Measurements from ENCODE around the gene ADPRS.
A peak's percentile ranks its signal among the peaks of the same experiment; 100 is the strongest.

Gene ADPRS

DNA sequence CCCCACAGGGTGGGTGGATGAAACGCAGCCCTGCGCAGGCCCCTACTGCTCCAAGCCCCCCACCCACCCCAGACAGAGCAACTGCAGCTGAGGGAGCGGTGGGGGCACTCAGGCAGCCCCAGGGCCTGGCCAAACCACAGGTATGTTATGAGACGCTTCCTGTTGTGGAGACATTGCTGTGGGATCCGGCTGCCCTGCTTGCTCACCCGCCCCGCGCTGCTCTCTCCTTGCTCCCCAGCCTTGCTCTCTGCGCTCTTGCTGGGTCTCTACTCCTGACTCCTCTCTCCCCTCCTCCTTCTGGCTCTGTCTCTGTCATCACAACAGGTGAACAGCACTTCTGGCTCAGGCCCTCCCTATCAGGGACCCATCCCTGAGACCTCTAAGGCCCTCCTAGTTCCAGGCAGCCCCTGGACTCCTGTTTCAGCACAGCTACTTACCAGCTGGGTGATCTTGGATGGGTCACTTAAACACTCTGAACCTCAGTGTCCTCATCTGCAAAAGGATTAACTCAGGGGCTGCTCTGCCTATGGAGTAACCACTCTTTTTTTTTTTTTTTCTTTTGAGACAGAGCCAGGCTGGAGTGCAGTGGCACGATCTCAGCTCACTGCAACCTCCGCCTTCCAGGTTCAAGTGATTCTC lies 20.5 kb downstream of the ADPRS start:
- no peak for DNase-seq (ENCODE audit: low spot score)
- H3K4me3 Mint-ChIP-seq: peak overlapping the region; percentile 30

GRCh38 chr1:36111151-36111550 lies 22.5 kb downstream of the ADPRS start:
- H3K27me3 Mint-ChIP-seq (ENCODE audit: low read depth): no peaks in the 10 kb centered on the region
- peak overlapping the region; percentile 64 for H3K27ac Mint-ChIP-seq
- no peaks in the 10 kb centered on the region for H3K36me3 Mint-ChIP-seq (ENCODE audit: low read depth)
- H3K4me3 Mint-ChIP-seq: no peak overlapping the region
- H3K4me1 Mint-ChIP-seq (ENCODE audit: low read depth): peaks cover 17% of the 10 kb centered on the region
- DNase-seq (ENCODE audit: low spot score): no peak
- H3K9me3 Mint-ChIP-seq: no peaks in the 10 kb centered on the region

More for the DNA sequence above, 20.5 kb downstream of the ADPRS start:
- Mint-ChIP-seq H3K27ac (peak overlapping the region; percentile 71), H3K4me1 (ENCODE audit: low read depth) (peaks cover 17% of the 10 kb centered on the region), H3K27me3 (ENCODE audit: low read depth) (no peaks in the 10 kb centered on the region), H3K9me3 (no peaks in the 10 kb centered on the region), H3K36me3 (ENCODE audit: low read depth) (no peaks in the 10 kb centered on the region)

DNA sequence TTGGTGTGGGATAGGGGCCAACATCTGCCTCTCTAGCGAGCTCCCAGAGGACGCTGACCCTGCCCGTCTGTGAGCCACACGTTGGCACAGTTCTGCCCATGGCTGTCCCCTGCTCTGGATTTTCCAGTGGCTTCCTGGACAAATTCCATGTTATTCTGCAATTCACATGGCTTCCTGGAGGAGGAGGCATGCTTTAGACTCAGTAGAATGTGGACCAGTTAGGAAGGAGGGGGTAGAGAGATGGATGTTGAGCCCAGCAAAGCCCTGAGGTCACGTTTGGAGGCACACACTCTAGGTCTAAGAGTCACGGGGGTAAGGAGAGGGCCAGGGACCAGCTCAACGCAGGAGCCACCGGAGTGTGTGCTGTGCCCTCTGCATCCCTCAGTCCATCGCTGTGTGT lies 24.1 kb downstream of the ADPRS start:
- H3K27ac Mint-ChIP-seq: no peak overlapping the region
- peaks cover 2% of the 10 kb centered on the region for H3K27me3 Mint-ChIP-seq (ENCODE audit: low read depth)
- H3K4me3 Mint-ChIP-seq: no peak overlapping the region
- H3K9me3 Mint-ChIP-seq: no peaks in the 10 kb centered on the region
- DNase-seq (ENCODE audit: low spot score): no peak
- no peaks in the 10 kb centered on the region for H3K36me3 Mint-ChIP-seq (ENCODE audit: low read depth)
- H3K4me1 Mint-ChIP-seq (ENCODE audit: low read depth): peaks cover 17% of the 10 kb centered on the region

DNA sequence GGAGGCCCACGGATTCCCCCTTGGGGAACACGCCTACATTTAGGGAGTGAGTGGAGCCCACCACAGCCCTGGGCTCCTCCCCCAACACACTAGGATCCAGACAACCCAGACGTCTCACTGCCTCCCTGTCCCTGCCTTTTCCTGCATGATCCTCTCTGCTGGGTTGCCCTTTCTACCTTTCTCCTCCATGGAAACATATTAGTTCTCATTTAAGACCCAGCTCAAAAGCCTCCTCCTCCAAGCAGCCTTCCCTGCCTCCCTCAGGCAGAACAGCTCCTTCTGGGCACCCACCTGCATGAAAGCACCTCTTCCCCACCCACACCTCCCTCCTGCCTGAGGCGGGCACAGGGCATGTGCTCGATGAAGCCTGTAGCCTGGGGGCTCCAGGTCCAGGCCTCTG lies 25.7 kb downstream of the ADPRS start:
- DNase-seq (ENCODE audit: low spot score): no peak
- H3K9me3 Mint-ChIP-seq: no peaks in the 10 kb centered on the region
- no peak overlapping the region for H3K27ac Mint-ChIP-seq
- peaks cover 9% of the 10 kb centered on the region for H3K4me1 Mint-ChIP-seq (ENCODE audit: low read depth)
- H3K27me3 Mint-ChIP-seq (ENCODE audit: low read depth): peaks cover 2% of the 10 kb centered on the region
- H3K36me3 Mint-ChIP-seq (ENCODE audit: low read depth): no peaks in the 10 kb centered on the region
- H3K4me3 Mint-ChIP-seq: no peak overlapping the region

- H3K4me1 Mint-ChIP-seq (ENCODE audit: low read depth): peaks cover 7% of the 10 kb centered on the region
- H3K9me3 Mint-ChIP-seq: no peaks in the 10 kb centered on the region
- no peaks in the 10 kb centered on the region for H3K36me3 Mint-ChIP-seq (ENCODE audit: low read depth)
- DNase-seq (ENCODE audit: low spot score): no peak
- no peak overlapping the region for H3K27ac Mint-ChIP-seq
- no peak overlapping the region for H3K4me3 Mint-ChIP-seq
- peaks cover 2% of the 10 kb centered on the region for H3K27me3 Mint-ChIP-seq (ENCODE audit: low read depth)
These were observed 26.5 kb downstream of the ADPRS start for GRCh38 chr1:36115200-36115669.

GRCh38 chr1:36115931-36116330 lies 27.2 kb downstream of the ADPRS start:
- Mint-ChIP-seq H3K27me3 (ENCODE audit: low read depth) (peaks cover 2% of the 10 kb centered on the region), H3K4me1 (ENCODE audit: low read depth) (peaks cover 6% of the 10 kb centered on the region), H3K27ac (no peak overlapping the region), H3K36me3 (ENCODE audit: low read depth) (no peaks in the 10 kb centered on the region), H3K4me3 (no peak overlapping the region), H3K9me3 (no peaks in the 10 kb centered on the region)
- no peak for DNase-seq (ENCODE audit: low spot score)

DNA sequence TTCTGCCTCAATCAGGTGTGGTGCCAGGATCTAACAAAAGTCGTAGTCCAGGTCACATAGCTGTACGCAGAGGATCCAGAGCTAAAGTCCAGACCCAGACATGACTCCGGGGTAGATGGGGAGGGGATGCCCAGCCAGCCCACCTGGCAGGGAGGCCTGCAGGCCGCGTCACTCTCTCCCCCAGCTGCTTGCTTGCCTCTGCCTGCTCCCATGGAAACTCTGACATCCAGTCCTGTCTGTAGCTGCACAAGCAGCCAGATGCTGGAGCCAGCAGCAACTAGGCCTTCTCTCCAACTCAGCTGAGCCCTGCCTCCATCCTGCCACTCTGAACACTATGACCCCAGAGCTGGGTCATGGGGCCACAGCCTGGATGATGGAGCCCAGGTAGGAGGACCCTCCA lies 28.2 kb downstream of the ADPRS start:
- H3K4me3 Mint-ChIP-seq: no peak overlapping the region
- peaks cover 4% of the 10 kb centered on the region for H3K27me3 Mint-ChIP-seq (ENCODE audit: low read depth)
- no peaks in the 10 kb centered on the region for H3K9me3 Mint-ChIP-seq
- H3K27ac Mint-ChIP-seq: no peak overlapping the region
- peaks cover 2% of the 10 kb centered on the region for H3K4me1 Mint-ChIP-seq (ENCODE audit: low read depth)
- H3K36me3 Mint-ChIP-seq (ENCODE audit: low read depth): no peaks in the 10 kb centered on the region
- DNase-seq (ENCODE audit: low spot score): no peak

- no peak for DNase-seq (ENCODE audit: low spot score)
- peaks cover 22% of the 10 kb centered on the region for H3K27me3 Mint-ChIP-seq (ENCODE audit: low read depth)
- H3K27ac Mint-ChIP-seq: no peak overlapping the region
- H3K9me3 Mint-ChIP-seq: no peaks in the 10 kb centered on the region
- H3K36me3 Mint-ChIP-seq (ENCODE audit: low read depth): no peaks in the 10 kb centered on the region
- H3K4me3 Mint-ChIP-seq: no peak overlapping the region
- peaks cover 9% of the 10 kb centered on the region for H3K4me1 Mint-ChIP-seq (ENCODE audit: low read depth)
These were observed 29.9 kb downstream of the ADPRS start for GRCh38 chr1:36118447-36119204.

DNA sequence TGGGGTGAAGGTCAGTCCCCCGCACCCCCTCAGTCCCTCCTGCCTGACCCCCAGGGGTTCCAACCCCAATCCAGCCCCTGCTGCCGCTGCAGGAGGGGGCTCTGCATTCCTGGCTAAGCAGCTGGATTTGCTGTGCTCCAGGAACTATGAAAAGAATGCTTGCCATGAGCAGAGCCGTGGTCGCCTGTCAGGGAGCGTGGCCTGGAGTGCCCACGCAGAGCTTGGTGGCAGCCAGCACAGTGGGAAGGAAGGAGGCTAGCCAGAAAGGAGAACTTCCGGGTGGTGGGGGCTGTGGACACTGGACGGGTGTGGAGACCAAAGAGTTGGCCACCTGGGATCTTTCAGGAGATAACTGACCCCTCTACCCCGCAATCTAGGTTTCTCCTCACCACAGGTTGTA lies 30.8 kb downstream of the ADPRS start:
- H3K4me1 Mint-ChIP-seq (ENCODE audit: low read depth): peaks cover 9% of the 10 kb centered on the region

DNA sequence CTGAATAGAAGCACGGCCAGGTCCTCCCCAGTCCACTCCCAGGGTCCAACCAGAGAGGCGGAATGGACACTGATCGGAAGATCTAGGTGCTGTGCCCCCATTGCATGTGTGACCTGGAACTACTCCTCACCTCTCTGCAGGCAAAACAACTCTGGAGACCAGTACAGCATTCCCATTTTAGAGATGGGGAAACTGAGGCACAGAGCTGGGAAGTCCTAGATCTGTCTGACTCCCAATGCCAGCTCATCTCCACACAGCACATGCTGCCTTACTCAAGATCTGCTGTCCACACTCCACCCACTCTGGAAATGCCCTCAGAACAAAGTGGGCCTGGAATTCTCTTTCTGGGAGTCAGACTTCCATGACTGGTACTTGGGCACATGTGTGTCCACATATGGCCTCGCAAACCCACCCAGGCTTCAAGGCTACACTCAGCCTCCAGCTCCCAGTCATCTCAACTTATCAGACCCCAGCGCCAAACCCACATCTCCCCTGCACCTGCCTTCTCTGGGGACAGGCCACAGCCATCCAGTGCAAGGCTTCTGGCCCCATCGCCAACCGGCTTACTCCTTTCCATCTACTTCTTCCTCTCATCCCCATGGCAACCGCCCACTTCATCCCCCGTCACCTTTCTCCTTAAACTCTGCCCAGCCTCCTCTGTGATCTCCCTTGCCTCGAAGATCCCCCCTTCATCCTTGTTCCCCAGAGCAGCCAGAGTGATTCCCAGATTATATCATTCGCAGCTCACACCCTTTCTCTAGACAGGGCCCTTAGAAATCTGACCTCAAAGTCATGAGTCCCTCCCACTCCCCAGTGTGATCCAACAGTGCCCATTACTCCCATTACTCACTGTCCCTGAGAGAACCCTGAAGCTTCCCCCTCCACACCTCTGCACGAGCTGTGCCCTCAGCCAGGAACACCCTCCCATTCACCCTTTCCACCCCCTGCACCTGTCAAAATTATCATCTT lies 33.7 kb downstream of the ADPRS start:
- H3K4me1 Mint-ChIP-seq (ENCODE audit: low read depth): peaks cover 14% of the 10 kb centered on the region
- H3K27ac Mint-ChIP-seq: no peak overlapping the region
- no peak for DNase-seq (ENCODE audit: low spot score)
- no peaks in the 10 kb centered on the region for H3K9me3 Mint-ChIP-seq
- no peaks in the 10 kb centered on the region for H3K36me3 Mint-ChIP-seq (ENCODE audit: low read depth)
- peaks cover 41% of the 10 kb centered on the region for H3K27me3 Mint-ChIP-seq (ENCODE audit: low read depth)
- H3K4me3 Mint-ChIP-seq: no peak overlapping the region

More for the DNA sequence above, 30.8 kb downstream of the ADPRS start:
- DNase-seq (ENCODE audit: low spot score): no peak
- Mint-ChIP-seq H3K9me3 (no peaks in the 10 kb centered on the region), H3K27ac (no peak overlapping the region), H3K4me3 (no peak overlapping the region), H3K36me3 (ENCODE audit: low read depth) (no peaks in the 10 kb centered on the region), H3K27me3 (ENCODE audit: low read depth) (peaks cover 29% of the 10 kb centered on the region)

- Mint-ChIP-seq H3K27ac (no peak overlapping the region), H3K4me1 (ENCODE audit: low read depth) (peaks cover 14% of the 10 kb centered on the region), H3K36me3 (ENCODE audit: low read depth) (no peaks in the 10 kb centered on the region), H3K4me3 (no peak overlapping the region), H3K27me3 (ENCODE audit: low read depth) (peaks cover 41% of the 10 kb centered on the region), H3K9me3 (no peaks in the 10 kb centered on the region)
- DNase-seq (ENCODE audit: low spot score): no peak
These were observed 34.7 kb downstream of the ADPRS start for GRCh38 chr1:36123356-36123755.

DNA sequence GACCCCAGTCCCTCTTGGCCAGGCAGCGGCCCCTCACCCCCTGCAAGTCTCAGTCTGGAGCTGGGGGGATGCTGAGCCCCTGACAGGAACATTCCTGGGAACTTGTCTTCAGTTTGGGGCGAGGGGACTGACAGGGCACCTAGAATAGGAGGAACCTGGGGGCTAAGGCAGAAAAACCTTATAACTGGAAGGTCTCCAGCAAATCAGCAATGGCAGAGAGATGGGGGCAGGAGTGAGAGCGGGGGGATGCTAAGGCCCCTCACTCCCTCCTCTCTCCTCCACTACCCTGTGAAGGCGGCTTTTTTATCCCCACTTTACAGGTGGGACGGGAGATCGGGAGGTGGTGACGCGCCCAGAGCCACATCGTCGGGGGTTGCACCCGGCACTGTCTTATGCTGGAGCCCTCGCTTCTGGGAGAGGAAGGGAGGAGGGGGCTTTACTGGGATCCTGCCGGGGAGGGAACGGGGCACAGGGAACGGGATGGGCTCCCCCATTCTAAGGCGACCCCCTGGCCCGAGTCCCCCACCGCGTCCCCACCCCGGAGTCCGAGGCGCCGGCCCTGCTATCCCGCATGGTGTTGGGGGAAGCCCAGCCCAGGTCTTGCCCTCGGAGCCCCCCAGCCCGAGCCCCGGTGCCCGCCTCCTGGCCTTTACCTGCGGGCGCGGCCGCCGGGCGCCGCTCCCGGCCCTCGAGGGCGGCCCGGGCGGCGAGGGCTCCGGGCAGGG lies 35.9 kb downstream of the ADPRS start:
- H3K4me3 Mint-ChIP-seq: peak overlapping the region; percentile 44
- peaks cover 41% of the 10 kb centered on the region for H3K27me3 Mint-ChIP-seq (ENCODE audit: low read depth)
- no peaks in the 10 kb centered on the region for H3K36me3 Mint-ChIP-seq (ENCODE audit: low read depth)
- H3K4me1 Mint-ChIP-seq (ENCODE audit: low read depth): peaks cover 14% of the 10 kb centered on the region
- H3K27ac Mint-ChIP-seq: no peak overlapping the region
- DNase-seq (ENCODE audit: low spot score): no peak
- H3K9me3 Mint-ChIP-seq: no peaks in the 10 kb centered on the region

Data from T-helper 2 cell treated with Interferon-gamma antibody and Interleukin-4, amounts not matched to agents 5 μg/mL and 100 μg/mL, for 36 hours (primary cell).